Amniotic stem cell (primary cell): Measurements from ENCODE around the gene MAFG.

Experiments used
- DNase-seq: peaks from one replicate; lab custom pipeline; 2025; lab: John Stamatoyannopoulos, UW

MAFG gene

GRCh38 chr17:81868674-81869220, 58.8 kb downstream of the MAFG start:
- peak; percentile 41 for DNase-seq
